Fibroblast of lung (primary cell): Measurements from ENCODE around the gene PSEN1. TPM values are rescaled to one million over a fixed set of nuclear protein-coding genes. Genes with fewer than 3 reads are reported as not detected.
A peak's percentile ranks its signal among the peaks of the same experiment; 100 is the strongest.

ENCODE experiments used
- DNase-seq, 2 donors: peaks; one replicate each; pipeline versions ENCODE4 v3.0.0 to v3.0.0-alpha.2; 2010; ENCODE audit warnings: low read depth in 2 of 2
- H2AFZ ChIP-seq: 2 replicates; pipeline ENCODE4 v1.5.1; 2012; ENCODE audit warnings: low read length, control low read depth, inconsistent platforms
- H3K27ac ChIP-seq: 2 replicates; pipeline ENCODE4 v1.5.1; 2011; ENCODE audit warnings: low read length, control low read depth; ENCODE audit not compliant: insufficient read depth
- H3K27me3 ChIP-seq: 2 replicates; pipeline ENCODE4 v1.5.1; 2011; ENCODE audit warnings: mild to moderate bottlenecking, low read length; ENCODE audit not compliant: control insufficient read depth, insufficient read depth
- H3K36me3 ChIP-seq: 2 replicates; pipeline ENCODE4 v1.5.1; 2011; ENCODE audit warnings: low read length; ENCODE audit not compliant: control insufficient read depth, insufficient read depth
- H3K4me1 ChIP-seq: 2 replicates; pipeline ENCODE4 v1.5.1; 2011; ENCODE audit warnings: low read length; ENCODE audit not compliant: control insufficient read depth, insufficient read depth; ENCODE audit errors: extremely low read depth
- H3K4me2 ChIP-seq: 2 replicates; pipeline ENCODE4 v1.5.1; 2011; ENCODE audit warnings: low read length, control low read depth; ENCODE audit not compliant: insufficient read depth; ENCODE audit errors: extremely low read depth
- H3K4me3 ChIP-seq, 4 experiments: fragments of 200-600 bp in 1 of 4; sonication (generic) in 1 of 4; replicated peaks in 1 of 4; 2 replicates each; pipeline ENCODE4 v1.5.1; 2011 to 2016; ENCODE audit warnings: low read length in 4 of 4, low read depth in 3 of 4, mild to moderate bottlenecking in 3 of 4, control low read depth in 2 of 4, inconsistent platforms in 1 of 4, mixed read lengths in 1 of 4; ENCODE audit not compliant: insufficient read depth in 1 of 4; ENCODE audit errors: control extremely low read depth in 1 of 4
- H3K79me2 ChIP-seq: 2 replicates; pipeline ENCODE4 v1.5.1; 2012; ENCODE audit warnings: mild to moderate bottlenecking, low read length, inconsistent platforms; ENCODE audit not compliant: control insufficient read depth, insufficient read depth
- H3K9ac ChIP-seq: 2 replicates; pipeline ENCODE4 v1.5.1; 2011; ENCODE audit warnings: mild to moderate bottlenecking, low read length, control low read depth; ENCODE audit not compliant: insufficient read depth
- H3K9me3 ChIP-seq: 2 replicates; pipeline ENCODE4 v1.5.1; 2012; ENCODE audit warnings: low read depth, low read length; ENCODE audit not compliant: control insufficient read depth, insufficient read depth
- H4K20me1 ChIP-seq: 2 replicates; pipeline ENCODE4 v1.5.1; 2011; ENCODE audit warnings: low read length; ENCODE audit not compliant: control insufficient read depth, insufficient read depth; ENCODE audit errors: extremely low read depth
- CTCF ChIP-seq, 2 donors: IDR thresholded peaks in 1 of 2; conservative IDR thresholded peaks in 1 of 2; 1 replicate in 1 of 2; 2 replicates in 1 of 2; pipeline ENCODE4 v1.5.1; 2011 to 2012; ENCODE audit warnings: low read length in 2 of 2, control low read depth in 1 of 2, inconsistent platforms in 1 of 2, low read depth in 1 of 2, mild to moderate bottlenecking in 1 of 2
- EZH2 ChIP-seq: IDR thresholded peaks from 2 replicates; pipeline ENCODE4 v1.5.1; 2012; ENCODE audit warnings: low read length, control low read depth, mild to moderate bottlenecking; ENCODE audit errors: missing control alignments
- polyA plus RNA-seq, 2 donors: library from polyadenylated mRNA; depleted of rRNA in 1 of 2; stranded (reverse) in 1 of 2; unstranded in 1 of 2; fragments of >200 nt; gene quantifications; 2 replicates each; pipeline ENCODE4 v1.2.1, GENCODE V29; 2011 to 2012; ENCODE audit warnings: missing spikeins in 1 of 2
- total RNA-seq: library from RNA; depleted of rRNA; stranded (reverse); fragments of >200 nt; gene quantifications from 2 replicates; pipeline ENCODE4 v1.2.1, GENCODE V29; 2014

Gene PSEN1
- total and polyA plus RNA-seq, 2 donors (not counting 1 experiment from before 2014, with no cell fraction given) = 22.0 to 53.7 TPM

- no peaks in the 10 kb centered on the region for H3K4me1 ChIP-seq
- H3K36me3 ChIP-seq = no peaks in the 10 kb centered on the region
- DNase-seq = no peak
- H2AFZ ChIP-seq = no peak overlapping the region
- H3K9me3 ChIP-seq = no peaks in the 10 kb centered on the region
- no peak overlapping the region for H3K9ac ChIP-seq
- H3K4me2 ChIP-seq = no peak overlapping the region
- no peaks in the 10 kb centered on the region for H3K79me2 ChIP-seq
- H3K27ac ChIP-seq = no peak overlapping the region
- no peaks in the 10 kb centered on the region for H3K27me3 ChIP-seq
- TF ChIP-seq EZH2 (no peak), CTCF (conservative IDR thresholded peaks at IDR 0.05 in 1 of 2, IDR thresholded peaks at IDR 0.05 in 1 of 2; ENCODE audit: low read depth in 1 of 2, low read length in 2 of 2) (no peak)
- H3K4me3 ChIP-seq = no peak overlapping the region
- H4K20me1 ChIP-seq = no peaks in the 10 kb centered on the region
Measured at GRCh38 chr14:73172500-73172899, 36.2 kb downstream of the PSEN1 start.

DNA sequence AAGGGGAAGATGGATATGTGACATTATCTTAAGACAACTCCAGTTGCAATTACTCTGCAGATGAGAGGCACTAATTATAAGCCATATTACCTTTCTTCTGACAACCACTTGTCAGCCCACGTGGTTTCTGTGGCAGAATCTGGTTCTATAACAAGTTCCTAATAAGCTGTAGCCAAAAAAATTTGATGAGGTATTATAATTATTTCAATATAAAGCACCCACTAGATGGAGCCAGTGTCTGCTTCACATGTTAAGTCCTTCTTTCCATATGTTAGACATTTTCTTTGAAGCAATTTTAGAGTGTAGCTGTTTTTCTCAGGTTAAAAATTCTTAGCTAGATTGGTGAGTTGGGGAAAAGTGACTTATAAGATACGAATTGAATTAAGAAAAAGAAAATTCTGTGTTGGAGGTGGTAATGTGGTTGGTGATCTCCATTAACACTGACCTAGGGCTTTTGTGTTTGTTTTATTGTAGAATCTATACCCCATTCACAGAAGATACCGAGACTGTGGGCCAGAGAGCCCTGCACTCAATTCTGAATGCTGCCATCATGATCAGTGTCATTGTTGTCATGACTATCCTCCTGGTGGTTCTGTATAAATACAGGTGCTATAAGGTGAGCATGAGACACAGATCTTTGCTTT is 36.9 kb downstream of the PSEN1 start:
- peak; percentile 44 to 79 for DNase-seq
- no peak for TF ChIP-seq EZH2
- peak; percentile 33 to 54 for TF ChIP-seq CTCF (conservative IDR thresholded peaks at IDR 0.05 in 1 of 2, IDR thresholded peaks at IDR 0.05 in 1 of 2; ENCODE audit: low read depth in 1 of 2, low read length in 2 of 2)
- H3K36me3 ChIP-seq = no peaks in the 10 kb centered on the region

GRCh38 chr14:73176685-73177084 is 40.4 kb downstream of the PSEN1 start:
- TF ChIP-seq CTCF (conservative IDR thresholded peaks at IDR 0.05 in 1 of 2, IDR thresholded peaks at IDR 0.05 in 1 of 2; ENCODE audit: low read depth in 1 of 2, low read length in 2 of 2) = no peak
- TF ChIP-seq EZH2 = no peak
- peak in 1 of 2 donors; percentile 31 for DNase-seq
- Histone ChIP-seq H3K4me1 (peaks cover 6% of the 10 kb centered on the region), H3K79me2 (no peaks in the 10 kb centered on the region), H3K27me3 (no peaks in the 10 kb centered on the region), H3K4me2 (no peak overlapping the region), H2AFZ (no peak overlapping the region), H4K20me1 (no peaks in the 10 kb centered on the region), H3K36me3 (no peaks in the 10 kb centered on the region), H3K27ac (no peak overlapping the region), H3K9ac (no peak overlapping the region), H3K9me3 (no peaks in the 10 kb centered on the region), H3K4me3 (no peak overlapping the region)

More for the DNA sequence above, 36.9 kb downstream of the PSEN1 start:
- Histone ChIP-seq H3K27me3 (no peaks in the 10 kb centered on the region), H3K79me2 (no peaks in the 10 kb centered on the region), H3K9ac (no peak overlapping the region), H4K20me1 (no peaks in the 10 kb centered on the region), H3K9me3 (no peaks in the 10 kb centered on the region), H3K27ac (no peak overlapping the region), H3K4me2 (no peak overlapping the region), H3K4me3 (no peak overlapping the region), H2AFZ (no peak overlapping the region), H3K4me1 (no peaks in the 10 kb centered on the region)
